Right lobe of liver (tissue), 6 donors: Measurements from ENCODE around the gene ANKLE2. TPM values are rescaled to one million over a fixed set of nuclear protein-coding genes. Genes with fewer than 3 reads are reported as not detected.

ENCODE experiments used
- ATAC-seq, 4 donors: fragments of 200-7000 bp; cut with Tn5 transposase; one replicate each; pipeline ENCODE4 v1.9.1; 2020; ENCODE audit warnings: mild to moderate bottlenecking in 4 of 4, moderate library complexity in 4 of 4
- DNase-seq, 3 donors: peaks; one replicate each; pipeline ENCODE4 v3.0.0-alpha.2; 2020
- H3K27ac ChIP-seq, 3 donors: fragments of 200-600 bp; one replicate each; pipeline ENCODE4 v1.8.0; 2022
- H3K27me3 ChIP-seq, 2 donors: fragments of 200-600 bp; one replicate each; pipeline ENCODE4 v1.8.0; 2022
- H3K36me3 ChIP-seq, 4 donors: fragments of 200-600 bp; sonication (generic) in 1 of 4; one replicate each; pipeline versions ENCODE4 v1.5.1 to v1.8.0; 2017 to 2022; ENCODE audit warnings: control low read depth in 1 of 4
- H3K4me1 ChIP-seq, 4 donors: fragments of 200-600 bp; sonication (generic) in 1 of 4; one replicate each; pipeline versions ENCODE4 v1.5.1 to v1.8.0; 2017 to 2022; ENCODE audit warnings: control low read depth in 1 of 4
- H3K4me3 ChIP-seq, 3 donors: fragments of 200-600 bp; one replicate each; pipeline ENCODE4 v1.8.0; 2022
- H3K9me3 ChIP-seq, 4 donors: fragments of 200-600 bp; sonication (generic) in 1 of 4; one replicate each; pipeline versions ENCODE4 v1.5.1 to v1.8.0; 2017 to 2022; ENCODE audit warnings: control low read depth in 1 of 4
- CTCF ChIP-seq, 4 donors: fragments of 200-600 bp in 3 of 4; fragments of 450-650 bp in 1 of 4; IDR thresholded peaks; one replicate each; pipeline versions ENCODE4 v1.5.1 to v1.8.0; 2016 to 2022; ENCODE audit warnings: antibody characterized with exemption in 4 of 4, mild to moderate bottlenecking in 2 of 4
- POLR2A ChIP-seq: fragments of 450-650 bp; IDR thresholded peaks from one replicate; pipeline ENCODE4 v1.6.1; 2017; ENCODE audit warnings: antibody characterized with exemption, mild to moderate bottlenecking
- WGBS: methylation state at CpG from one replicate; pipeline ENCODE4 v1.1.6; 2018; ENCODE audit warnings: low coverage, low lambda C conversion rate; ENCODE audit not compliant: insufficient coverage; ENCODE audit errors: missing lambda C conversion rate; 5-methylcytosine and 5-hydroxymethylcytosine counted together
- intact Hi-C, 2 donors: fragments of 100-400 bp; cut with DNase I; formaldehyde crosslinking; loops; one replicate each; pipeline versions ENCODE4 v1.11.2 to v1.14.1; 2022
- total RNA-seq, 6 experiments: library from RNA; depleted of rRNA in 2 of 6; stranded (reverse); fragments of >200 nt in 2 of 6; fragmentation: NEBNext Ultra II Directional in 3 of 6; extraction: Animal tissue kit (Norgen Biotek cat#: 25700) in 3 of 6; gene quantifications; one replicate each; pipeline versions ENCODE4 v1.1.0 to v1.2.4, GENCODE V29; 2016 to 2023
- donor health status: DM: no; HTN: yes; CAD: no.
- donor health status: DM: no; HTN: no; CAD: no.
- donor health status: DM: no; HTN: no; CAD: no.
- donor health status: DM: no; HTN: yes; CAD: no.
- donor health status: DM: no; HTN: yes; CAD: no.

ANKLE2 gene
- total RNA-seq, 6 experiments from 2014 or later, result 13.9 to 25.1 (median 15.7) TPM

DNA sequence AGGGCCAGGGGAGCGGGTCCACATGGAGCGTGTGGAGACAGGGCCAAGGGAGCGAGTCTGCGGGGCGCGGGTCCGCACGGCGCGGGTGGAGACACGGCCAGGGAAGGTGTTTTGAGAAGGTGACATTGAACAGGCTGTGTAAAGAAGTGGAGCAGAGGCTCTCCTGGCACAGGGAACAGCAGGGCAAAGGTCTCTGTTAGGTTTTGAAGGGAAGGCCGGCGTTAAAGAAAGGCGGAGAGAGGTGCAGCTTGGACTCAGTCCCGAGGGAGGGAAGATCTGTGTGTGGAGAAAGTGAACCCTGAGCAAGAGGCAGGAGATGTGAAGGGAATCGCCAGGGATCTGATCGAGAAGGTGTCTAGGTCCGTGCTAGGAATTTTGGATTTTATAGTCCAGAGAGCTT lies 72.4 kb downstream of the ANKLE2 start:
- WGBS, result 32% methylated on average over 16 of the region's 18 CpGs
- DNase-seq, result peak; percentile 60 to 92 (median 84)
- H3K36me3 ChIP-seq, result peaks cover 0 to 16% (median 6%) of the 10 kb centered on the region in 4 donors

GRCh38 chr12:132687211-132688164 lies 74.1 kb downstream of the ANKLE2 start, which contains the start of the genes POLE and PXMP2:
Gene POLE, minus strand, starts transcription at chr12:132687342. Its CDS starts 27 bp downstream, at chr12:132687315.
Gene PXMP2, plus strand, starts transcription at chr12:132687587. Its CDS starts 84 bp downstream, at chr12:132687671.
- H3K27me3 ChIP-seq, result no peaks in the 10 kb centered on the region
- H3K4me1 ChIP-seq, result peaks cover 0 to 19% (median 9%) of the 10 kb centered on the region in 4 donors
- no peaks in the 10 kb centered on the region for H3K9me3 ChIP-seq
- 0% methylated on average over 9 of the region's 134 CpGs for WGBS
- peaks cover 0 to 16% (median 6%) of the 10 kb centered on the region in 4 donors for H3K36me3 ChIP-seq
- H3K27ac ChIP-seq, result peak within 1 kb of the TSS; percentile 51 to 94 (median 69)
- DNase-seq, result peak; percentile 96 to 98 (median 97)
- H3K4me3 ChIP-seq, result peak within 1 kb of the TSS; percentile 62 to 96 (median 62)
- TF ChIP-seq CTCF (IDR thresholded peaks at IDR 0.05) (peak in 1 of 4 donors; percentile 8), POLR2A (peak; percentile 88)
- intact Hi-C loops, result no loop called here
- ATAC-seq, result peak; percentile 94 to 97 (median 95)

More for the DNA sequence above, 72.4 kb downstream of the ANKLE2 start:
- no peaks in the 10 kb centered on the region for H3K27me3 ChIP-seq
- peak overlapping the region in 2 of 3 donors; percentile 43 to 50 for H3K4me3 ChIP-seq
- H3K27ac ChIP-seq, result peak overlapping the region in 2 of 3 donors; percentile 34 to 64
- TF ChIP-seq CTCF (IDR thresholded peaks at IDR 0.05) (no peak), POLR2A (no peak)
- H3K4me1 ChIP-seq, result peaks cover 0 to 19% (median 9%) of the 10 kb centered on the region in 4 donors
- peak; percentile 67 to 79 (median 70) for ATAC-seq
- intact Hi-C loops, result no loop called here
- no peaks in the 10 kb centered on the region for H3K9me3 ChIP-seq

- H3K27ac ChIP-seq, result peak overlapping the region in 2 of 3 donors; percentile 50 to 94
- H3K36me3 ChIP-seq, result peaks cover 0 to 16% (median 6%) of the 10 kb centered on the region in 4 donors
- ATAC-seq (no peak), DNase-seq (no peak)
- TF ChIP-seq CTCF (IDR thresholded peaks at IDR 0.05) (no peak), POLR2A (no peak)
- intact Hi-C loops, result no loop called here
- peak overlapping the region; percentile 62 to 96 (median 62) for H3K4me3 ChIP-seq
- no peaks in the 10 kb centered on the region for H3K27me3 ChIP-seq
- H3K4me1 ChIP-seq, result peaks cover 0 to 19% (median 9%) of the 10 kb centered on the region in 4 donors
- no peaks in the 10 kb centered on the region for H3K9me3 ChIP-seq
- 0% methylated on average over 11 of the region's 55 CpGs for WGBS
Observed at GRCh38 chr12:132686825-132687210, 74.8 kb downstream of the ANKLE2 start.

- no peaks in the 10 kb centered on the region for H3K27me3 ChIP-seq
- ATAC-seq (no peak), DNase-seq (no peak)
- WGBS, result 93% methylated on average over 3 of the region's 5 CpGs
- H3K4me1 ChIP-seq, result peaks cover 0 to 19% (median 8%) of the 10 kb centered on the region in 4 donors
- intact Hi-C loops, result no loop called here
- no peak for TF ChIP-seq CTCF (IDR thresholded peaks at IDR 0.05)
- TF ChIP-seq POLR2A, result no peak
- H3K4me3 ChIP-seq, result no peak overlapping the region
- H3K36me3 ChIP-seq, result peaks cover 0 to 4% (median under 1%) of the 10 kb centered on the region in 4 donors
- no peak overlapping the region for H3K27ac ChIP-seq
- H3K9me3 ChIP-seq, result no peaks in the 10 kb centered on the region
Observed at GRCh38 chr12:132685400-132685799, 76.2 kb downstream of the ANKLE2 start.
